Skeletal muscle satellite cell (primary cell): ENCODE measurements around the gene CLDND2.

Experiments
- H3K27me3 ChIP-seq: 2 replicates; pipeline ENCODE4 v1.7.0; 2013; ENCODE audit warnings: low read length; ENCODE audit not compliant: control insufficient read depth, insufficient read depth
- H3K36me3 ChIP-seq: 2 replicates; pipeline ENCODE4 v1.7.0; 2013; ENCODE audit warnings: mild to moderate bottlenecking, control low read depth, low read length; ENCODE audit not compliant: insufficient read depth
- H3K4me1 ChIP-seq: 2 replicates; pipeline ENCODE4 v1.7.0; 2013; ENCODE audit warnings: low read length; ENCODE audit not compliant: control insufficient read depth, insufficient read depth
- H3K4me2 ChIP-seq: 2 replicates; pipeline ENCODE4 v1.7.0; 2013; ENCODE audit warnings: mild to moderate bottlenecking, low read length
- H3K4me3 ChIP-seq: 2 replicates; pipeline ENCODE4 v1.7.0; 2013; ENCODE audit warnings: low read length
- H3K9ac ChIP-seq: 2 replicates; pipeline ENCODE4 v1.7.0; 2013; ENCODE audit warnings: mild to moderate bottlenecking, low read depth, low read length, moderate library complexity
- H3K9me3 ChIP-seq: replicated peaks from 2 replicates; pipeline ENCODE4 v1.7.0; 2013; ENCODE audit warnings: mild to moderate bottlenecking, control low read depth, low read length

CLDND2 gene

GRCh38 chr19:51337861-51338562, 30.8 kb downstream of the CLDND2 start:
- H3K9me3 ChIP-seq: no peaks in the 10 kb centered on the region
- H3K4me3 ChIP-seq: no peak overlapping the region
- peaks cover 16% of the 10 kb centered on the region for H3K4me1 ChIP-seq
- no peak overlapping the region for H3K4me2 ChIP-seq
- no peaks in the 10 kb centered on the region for H3K36me3 ChIP-seq
- H3K9ac ChIP-seq: peak overlapping the region; percentile 65
- H3K27me3 ChIP-seq: no peaks in the 10 kb centered on the region

- Histone ChIP-seq H3K9ac (no peak overlapping the region), H3K4me2 (no peak overlapping the region), H3K27me3 (no peaks in the 10 kb centered on the region), H3K9me3 (no peaks in the 10 kb centered on the region), H3K36me3 (no peaks in the 10 kb centered on the region), H3K4me1 (peaks cover 16% of the 10 kb centered on the region), H3K4me3 (no peak overlapping the region)
Observed at GRCh38 chr19:51337141-51337860, 31.5 kb downstream of the CLDND2 start.

GRCh38 chr19:51333836-51334460, 34.9 kb downstream of the CLDND2 start:
- H3K4me3 ChIP-seq: no peak overlapping the region
- H3K4me2 ChIP-seq: no peak overlapping the region
- no peaks in the 10 kb centered on the region for H3K36me3 ChIP-seq
- H3K4me1 ChIP-seq: peaks cover 3% of the 10 kb centered on the region
- no peak overlapping the region for H3K9ac ChIP-seq
- H3K9me3 ChIP-seq: no peaks in the 10 kb centered on the region
- H3K27me3 ChIP-seq: no peaks in the 10 kb centered on the region

GRCh38 chr19:51331716-51332115, 37.1 kb downstream of the CLDND2 start:
- no peak overlapping the region for H3K4me3 ChIP-seq
- H3K4me2 ChIP-seq: no peak overlapping the region
- peaks cover 4% of the 10 kb centered on the region for H3K27me3 ChIP-seq
- H3K36me3 ChIP-seq: no peaks in the 10 kb centered on the region
- no peaks in the 10 kb centered on the region for H3K9me3 ChIP-seq
- H3K9ac ChIP-seq: no peak overlapping the region
- no peaks in the 10 kb centered on the region for H3K4me1 ChIP-seq

DNA sequence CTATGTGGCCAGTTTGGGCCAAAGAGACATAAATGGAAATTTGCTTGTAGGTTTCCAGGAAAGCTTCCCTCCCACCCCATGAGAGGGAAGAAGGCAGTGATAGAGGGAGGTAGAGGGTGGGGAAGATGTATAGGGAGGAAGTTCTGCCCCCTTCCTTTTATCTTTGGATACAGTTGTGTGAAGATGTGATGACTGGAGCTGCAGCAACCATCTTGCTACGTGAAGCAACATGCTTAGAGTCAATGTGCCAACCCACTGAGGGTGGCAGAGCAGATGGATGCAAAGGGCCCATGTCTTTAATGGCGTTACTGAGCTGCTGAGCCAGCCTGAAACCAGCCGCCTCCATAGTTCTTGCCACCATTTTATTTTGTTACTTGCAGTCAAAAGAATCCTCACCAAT, 37.6 kb downstream of the CLDND2 start:
- Histone ChIP-seq H3K27me3 (peaks cover 6% of the 10 kb centered on the region), H3K4me2 (no peak overlapping the region), H3K9ac (no peak overlapping the region), H3K4me1 (no peaks in the 10 kb centered on the region), H3K4me3 (no peak overlapping the region), H3K36me3 (no peaks in the 10 kb centered on the region), H3K9me3 (no peaks in the 10 kb centered on the region)

GRCh38 chr19:51330366-51330765, 38.4 kb downstream of the CLDND2 start:
- Histone ChIP-seq H3K27me3 (peaks cover 12% of the 10 kb centered on the region), H3K9ac (no peak overlapping the region), H3K36me3 (no peaks in the 10 kb centered on the region), H3K4me3 (no peak overlapping the region), H3K4me2 (no peak overlapping the region), H3K4me1 (no peaks in the 10 kb centered on the region), H3K9me3 (no peaks in the 10 kb centered on the region)

DNA sequence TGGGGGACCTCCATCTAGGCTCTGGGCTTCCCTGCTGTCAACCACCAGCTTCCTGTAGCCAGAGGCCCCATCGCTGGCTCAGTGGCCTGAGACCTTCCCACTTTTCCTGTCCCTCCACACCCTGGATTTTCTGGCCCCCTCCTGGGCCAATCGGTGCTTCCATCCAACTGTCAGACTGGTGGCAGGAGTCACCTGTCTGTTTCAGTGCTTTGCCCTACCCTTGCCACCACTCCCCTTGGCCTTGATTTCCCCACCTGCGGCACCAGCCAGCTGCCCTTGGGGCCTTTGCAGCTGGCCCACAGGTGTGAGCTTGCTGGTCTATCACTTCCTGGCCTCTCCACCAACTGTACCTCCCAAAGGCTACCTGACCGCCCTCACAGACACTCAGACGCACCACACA, 39.4 kb downstream of the CLDND2 start:
- Histone ChIP-seq H3K9me3 (no peaks in the 10 kb centered on the region), H3K27me3 (peaks cover 12% of the 10 kb centered on the region), H3K4me1 (no peaks in the 10 kb centered on the region), H3K4me3 (no peak overlapping the region), H3K9ac (no peak overlapping the region), H3K4me2 (no peak overlapping the region), H3K36me3 (no peaks in the 10 kb centered on the region)

DNA sequence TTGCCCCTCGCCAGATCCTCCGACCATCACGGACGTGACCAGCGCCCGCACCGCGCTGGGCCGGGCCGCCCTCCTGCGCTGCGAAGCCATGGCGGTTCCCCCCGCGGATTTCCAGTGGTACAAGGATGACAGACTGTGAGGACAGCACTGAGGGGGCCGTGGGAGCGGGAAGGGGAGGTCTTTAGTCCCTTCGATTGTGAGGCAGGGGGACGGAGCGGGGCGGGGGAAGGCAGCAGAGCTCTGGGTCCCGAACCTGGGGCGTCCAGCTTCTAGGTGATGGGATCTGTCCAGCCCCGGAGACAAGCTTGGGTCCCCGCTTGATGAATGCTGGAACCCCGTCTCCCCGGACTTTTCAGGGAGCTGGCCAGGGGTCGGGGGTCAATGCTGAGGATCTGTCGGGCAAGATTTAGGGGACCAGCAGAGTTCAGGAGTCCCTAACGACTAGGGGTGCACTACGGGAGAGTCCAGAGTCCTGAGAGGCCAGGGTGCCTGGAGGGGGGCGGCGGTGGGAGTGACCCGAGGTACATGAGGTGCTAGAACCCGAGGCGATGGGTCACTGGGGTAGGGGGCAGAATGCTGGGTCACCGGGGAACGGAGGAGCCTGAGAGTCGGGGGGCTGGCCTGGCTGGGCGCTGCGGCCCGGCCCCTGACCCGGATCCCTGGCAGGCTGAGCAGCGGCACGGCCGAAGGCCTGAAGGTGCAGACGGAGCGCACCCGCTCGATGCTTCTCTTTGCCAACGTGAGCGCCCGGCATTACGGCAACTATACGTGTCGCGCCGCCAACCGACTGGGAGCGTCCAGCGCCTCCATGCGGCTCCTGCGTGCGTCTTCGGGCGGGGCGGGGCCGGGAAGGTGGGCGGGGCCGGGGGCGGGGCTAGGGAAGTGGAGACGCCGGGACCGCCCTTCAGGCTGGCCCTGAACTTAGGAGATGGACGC, 41.5 kb downstream of the CLDND2 start:
- peak overlapping the region; percentile 60 for H3K4me2 ChIP-seq
- H3K4me3 ChIP-seq: peak overlapping the region; percentile 28
- no peaks in the 10 kb centered on the region for H3K4me1 ChIP-seq
- no peaks in the 10 kb centered on the region for H3K36me3 ChIP-seq
- H3K9me3 ChIP-seq: no peaks in the 10 kb centered on the region
- H3K27me3 ChIP-seq: peaks cover 12% of the 10 kb centered on the region
- H3K9ac ChIP-seq: no peak overlapping the region

- no peak overlapping the region for H3K4me2 ChIP-seq
- H3K27me3 ChIP-seq: peaks cover 12% of the 10 kb centered on the region
- H3K36me3 ChIP-seq: no peaks in the 10 kb centered on the region
- H3K9ac ChIP-seq: no peak overlapping the region
- H3K9me3 ChIP-seq: no peaks in the 10 kb centered on the region
- H3K4me1 ChIP-seq: no peaks in the 10 kb centered on the region
- H3K4me3 ChIP-seq: no peak overlapping the region
Observed at GRCh38 chr19:51326216-51327065, 42.4 kb downstream of the CLDND2 start.

- Histone ChIP-seq H3K4me2 (no peak overlapping the region), H3K27me3 (peaks cover 12% of the 10 kb centered on the region), H3K4me3 (no peak overlapping the region), H3K9me3 (no peaks in the 10 kb centered on the region), H3K36me3 (no peaks in the 10 kb centered on the region), H3K4me1 (no peaks in the 10 kb centered on the region), H3K9ac (no peak overlapping the region)
Observed at GRCh38 chr19:51325161-51325976, 43.4 kb downstream of the CLDND2 start.
